GM23338 (cell line): Measurements from ENCODE around the gene CHN2. TPM values are rescaled to one million over a fixed set of nuclear protein-coding genes. Genes with fewer than 3 reads are reported as not detected.

Experiments used
- ATAC-seq: fragments of 200-7000 bp; cut with Tn5 transposase; 3 replicates; pipeline ENCODE4 v1.9.1; 2020
- DNase-seq: peaks from one replicate; pipeline ENCODE4 v3.0.0-alpha.2; 2015; ENCODE audit warnings: low spot score
- H2AFZ ChIP-seq: fragments of 200-600 bp; sonication (generic); 2 replicates; pipeline ENCODE4 v1.8.0; 2016; ENCODE audit warnings: antibody characterized with exemption, mild to moderate bottlenecking, moderate library complexity
- H3F3A ChIP-seq: fragments of 200-600 bp; sonication (generic); replicated peaks from 2 replicates; pipeline ENCODE4 v1.8.0; 2017; ENCODE audit warnings: antibody characterized with exemption, mixed run types, low read depth
- H3K27ac ChIP-seq: fragments of 200-600 bp; sonication (generic); 2 replicates; pipeline ENCODE4 v1.6.1; 2016; ENCODE audit warnings: low read depth
- H3K27me3 ChIP-seq: fragments of 200-600 bp; sonication (generic); 2 replicates; pipeline ENCODE4 v1.8.0; 2016; ENCODE audit warnings: mild to moderate bottlenecking, mixed run types, moderate library complexity; ENCODE audit not compliant: insufficient read depth
- H3K36me3 ChIP-seq: fragments of 200-600 bp; sonication (generic); 2 replicates; pipeline ENCODE4 v1.8.0; 2016; ENCODE audit warnings: mild to moderate bottlenecking; ENCODE audit not compliant: insufficient read depth
- H3K4me1 ChIP-seq: fragments of 200-600 bp; sonication (generic); 2 replicates; pipeline ENCODE4 v1.8.0; 2016; ENCODE audit warnings: mild to moderate bottlenecking, moderate library complexity; ENCODE audit not compliant: insufficient read depth
- H3K4me2 ChIP-seq: fragments of 200-600 bp; sonication (generic); 2 replicates; pipeline ENCODE4 v1.7.1; 2017; ENCODE audit warnings: mixed run types
- H3K4me3 ChIP-seq: fragments of 200-600 bp; sonication (generic); 2 replicates; pipeline ENCODE4 v1.6.1; 2016; ENCODE audit warnings: mixed run types
- H3K79me2 ChIP-seq: fragments of 200-600 bp; sonication (generic); replicated peaks from 2 replicates; pipeline ENCODE4 v1.8.0; 2017; ENCODE audit warnings: mild to moderate bottlenecking; ENCODE audit not compliant: insufficient read depth
- H3K9me2 ChIP-seq: fragments of 200-600 bp; sonication (generic); 2 replicates; pipeline ENCODE4 v1.8.0; 2017; ENCODE audit not compliant: insufficient read depth
- H4K20me1 ChIP-seq: fragments of 200-600 bp; sonication (generic); replicated peaks from 2 replicates; pipeline ENCODE4 v1.8.0; 2017; ENCODE audit warnings: mild to moderate bottlenecking; ENCODE audit not compliant: insufficient read depth
- H3K27ac Mint-ChIP-seq: 2 replicates; pipeline ENCODE4 v1.8.0; 2020; ENCODE audit warnings: inconsistent platforms, mild to moderate bottlenecking, moderate library complexity, mixed read lengths
- H3K27me3 Mint-ChIP-seq: 3 replicates; pipeline ENCODE4 v1.8.0; 2022; ENCODE audit warnings: low read depth, mild to moderate bottlenecking, moderate library complexity, mixed read lengths, inconsistent platforms; ENCODE audit not compliant: insufficient read depth, poor library complexity
- H3K36me3 Mint-ChIP-seq: 3 replicates; pipeline ENCODE4 v1.8.0; 2021; ENCODE audit warnings: low read depth, mild to moderate bottlenecking, inconsistent platforms, moderate library complexity, mixed read lengths
- H3K4me1 Mint-ChIP-seq: 3 replicates; pipeline ENCODE4 v1.8.0; 2020; ENCODE audit warnings: mild to moderate bottlenecking, inconsistent platforms, mixed read lengths
- H3K4me3 Mint-ChIP-seq: 3 replicates; pipeline ENCODE4 v1.8.0; 2021; ENCODE audit warnings: moderate library complexity, mild to moderate bottlenecking, inconsistent platforms, mixed read lengths
- H3K9me3 Mint-ChIP-seq: 3 replicates; pipeline ENCODE4 v1.8.0; 2020; ENCODE audit warnings: moderate library complexity, mild to moderate bottlenecking, inconsistent platforms, mixed read lengths
- CREB1 ChIP-seq: fragments of 250-450 bp; sonication (Bioruptor Pico); IDR thresholded peaks from 2 replicates; pipeline ENCODE4 v1.5.0; 2020; ENCODE audit warnings: low read depth, mild to moderate bottlenecking, moderate library complexity
- CTCF ChIP-seq, 2 experiments: fragments of 200-600 bp in 1 of 2; sonication (generic) in 1 of 2; conservative IDR thresholded peaks; 2 replicates each; pipeline versions ENCODE4 v1.5.1 to v1.6.1; 2016 to 2017; ENCODE audit warnings: antibody characterized with exemption in 2 of 2, low read depth in 2 of 2, mild to moderate bottlenecking in 2 of 2, moderate library complexity in 1 of 2
- ETS1 ChIP-seq: IDR thresholded peaks from 2 replicates; pipeline ENCODE4 v1.6.1; 2016; ENCODE audit warnings: antibody characterized with exemption
- EZH2 ChIP-seq: fragments of 200-600 bp; sonication (generic); IDR thresholded peaks from one replicate; pipeline ENCODE4 v1.8.0; 2017; ENCODE audit warnings: antibody characterized with exemption, mild to moderate bottlenecking, low read depth; ENCODE audit not compliant: unreplicated experiment
- EZH2phosphoT487 ChIP-seq: fragments of 200-600 bp; sonication (generic); IDR thresholded peaks from one replicate; pipeline ENCODE4 v1.8.1; 2018; ENCODE audit warnings: antibody characterized with exemption; ENCODE audit not compliant: unreplicated experiment
- JUNB ChIP-seq: IDR thresholded peaks from one replicate; pipeline ENCODE4 v1.6.1; 2016; ENCODE audit warnings: antibody characterized with exemption; ENCODE audit not compliant: unreplicated experiment
- NANOG ChIP-seq: IDR thresholded peaks from 2 replicates; pipeline ENCODE4 v1.6.1; 2016; ENCODE audit warnings: antibody characterized with exemption, borderline replicate concordance
- POLR2AphosphoS5 ChIP-seq: IDR thresholded peaks from 2 replicates; pipeline ENCODE4 v1.6.1; 2016; ENCODE audit warnings: antibody characterized with exemption, low read depth
- STAT1 ChIP-seq: IDR thresholded peaks from one replicate; pipeline ENCODE4 v1.6.1; 2016; ENCODE audit warnings: antibody characterized with exemption; ENCODE audit not compliant: unreplicated experiment
- ZNF114 ChIP-seq: fragments of 250-450 bp; sonication (Bioruptor Pico); IDR thresholded peaks from 2 replicates; pipeline ENCODE4 v1.5.0; 2020; ENCODE audit warnings: mild to moderate bottlenecking, moderate library complexity
- ZNF331 ChIP-seq: fragments of 250-450 bp; sonication (Bioruptor Pico); IDR thresholded peaks from 2 replicates; pipeline ENCODE4 v1.5.0; 2020; ENCODE audit warnings: low read depth, mild to moderate bottlenecking, moderate library complexity
- polyA plus RNA-seq: library from polyadenylated mRNA; unstranded; fragments of >200 nt; fragmentation: Nextera tagmentation; extraction: Ambion mirVana; gene quantifications from 2 replicates; pipeline ENCODE4 v1.2.1, GENCODE V29; 2016
- total RNA-seq: library from RNA; depleted of rRNA; stranded (reverse); fragments of >200 nt; shearing (Covaris generic); gene quantifications from 2 replicates; pipeline ENCODE4 v1.2.3, GENCODE V29; 2014
- TF ChIP-seq, protein P1 (sequence below): IDR thresholded peaks from one replicate; pipeline ENCODE4 v1.6.1; 2018; ENCODE audit warnings: antibody characterized with exemption; ENCODE audit not compliant: unreplicated experiment
- TF ChIP-seq, protein P2 (sequence below): fragments of 250-450 bp; sonication (Bioruptor Pico); IDR thresholded peaks from 2 replicates; pipeline ENCODE4 v1.5.0; 2020; ENCODE audit warnings: mild to moderate bottlenecking, moderate library complexity

CHN2 gene
- total and polyA plus RNA-seq, 2 experiments from 2014 or later, result 6.1 to 7.5 TPM

DNA sequence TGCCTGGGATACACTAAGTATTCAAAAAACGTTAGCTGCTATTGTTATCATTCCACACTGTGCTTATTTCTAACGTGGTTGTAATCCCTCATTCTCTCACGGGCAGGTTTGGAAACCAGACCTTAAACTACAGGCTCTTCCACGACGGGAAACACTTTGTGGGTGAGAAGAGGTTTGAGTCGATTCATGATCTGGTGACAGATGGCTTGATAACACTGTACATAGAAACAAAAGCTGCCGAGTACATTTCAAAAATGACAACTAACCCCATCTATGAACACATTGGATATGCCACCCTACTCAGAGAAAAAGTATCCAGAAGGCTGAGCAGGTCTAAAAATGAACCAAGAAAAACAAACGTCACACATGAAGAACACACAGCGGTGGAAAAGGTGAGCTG, 205.9 kb downstream of the CHN2 start:
- DNase-seq (no peak), ATAC-seq (no peak)
- H3K4me2 ChIP-seq, result no peak overlapping the region
- Mint-ChIP-seq H3K27ac (no peak overlapping the region), H3K4me3 (no peak overlapping the region), H3K27me3 (peaks cover 5% of the 10 kb centered on the region), H3K9me3 (no peaks in the 10 kb centered on the region), H3K36me3 (no peaks in the 10 kb centered on the region), H3K4me1 (peaks cover 2% of the 10 kb centered on the region; the same call in 1 of the 3 replicates)
- TF ChIP-seq JUNB (no peak), CTCF (conservative IDR thresholded peaks at IDR 0.05; ENCODE audit: low read depth in 2 of 2) (no peak), ETS1 (no peak), NANOG (no peak), CREB1 (CRISPR knock-in tag) (no peak), ZNF331 (CRISPR knock-in tag) (no peak), POLR2AphosphoS5 (no peak), EZH2 (no peak), EZH2phosphoT487 (no peak), STAT1 (no peak), ZNF114 (CRISPR knock-in tag) (no peak)
- TF ChIP-seq, protein P1, sequence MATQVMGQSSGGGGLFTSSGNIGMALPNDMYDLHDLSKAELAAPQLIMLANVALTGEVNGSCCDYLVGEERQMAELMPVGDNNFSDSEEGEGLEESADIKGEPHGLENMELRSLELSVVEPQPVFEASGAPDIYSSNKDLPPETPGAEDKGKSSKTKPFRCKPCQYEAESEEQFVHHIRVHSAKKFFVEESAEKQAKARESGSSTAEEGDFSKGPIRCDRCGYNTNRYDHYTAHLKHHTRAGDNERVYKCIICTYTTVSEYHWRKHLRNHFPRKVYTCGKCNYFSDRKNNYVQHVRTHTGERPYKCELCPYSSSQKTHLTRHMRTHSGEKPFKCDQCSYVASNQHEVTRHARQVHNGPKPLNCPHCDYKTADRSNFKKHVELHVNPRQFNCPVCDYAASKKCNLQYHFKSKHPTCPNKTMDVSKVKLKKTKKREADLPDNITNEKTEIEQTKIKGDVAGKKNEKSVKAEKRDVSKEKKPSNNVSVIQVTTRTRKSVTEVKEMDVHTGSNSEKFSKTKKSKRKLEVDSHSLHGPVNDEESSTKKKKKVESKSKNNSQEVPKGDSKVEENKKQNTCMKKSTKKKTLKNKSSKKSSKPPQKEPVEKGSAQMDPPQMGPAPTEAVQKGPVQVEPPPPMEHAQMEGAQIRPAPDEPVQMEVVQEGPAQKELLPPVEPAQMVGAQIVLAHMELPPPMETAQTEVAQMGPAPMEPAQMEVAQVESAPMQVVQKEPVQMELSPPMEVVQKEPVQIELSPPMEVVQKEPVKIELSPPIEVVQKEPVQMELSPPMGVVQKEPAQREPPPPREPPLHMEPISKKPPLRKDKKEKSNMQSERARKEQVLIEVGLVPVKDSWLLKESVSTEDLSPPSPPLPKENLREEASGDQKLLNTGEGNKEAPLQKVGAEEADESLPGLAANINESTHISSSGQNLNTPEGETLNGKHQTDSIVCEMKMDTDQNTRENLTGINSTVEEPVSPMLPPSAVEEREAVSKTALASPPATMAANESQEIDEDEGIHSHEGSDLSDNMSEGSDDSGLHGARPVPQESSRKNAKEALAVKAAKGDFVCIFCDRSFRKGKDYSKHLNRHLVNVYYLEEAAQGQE, result no peak
- TF ChIP-seq, protein P2, sequence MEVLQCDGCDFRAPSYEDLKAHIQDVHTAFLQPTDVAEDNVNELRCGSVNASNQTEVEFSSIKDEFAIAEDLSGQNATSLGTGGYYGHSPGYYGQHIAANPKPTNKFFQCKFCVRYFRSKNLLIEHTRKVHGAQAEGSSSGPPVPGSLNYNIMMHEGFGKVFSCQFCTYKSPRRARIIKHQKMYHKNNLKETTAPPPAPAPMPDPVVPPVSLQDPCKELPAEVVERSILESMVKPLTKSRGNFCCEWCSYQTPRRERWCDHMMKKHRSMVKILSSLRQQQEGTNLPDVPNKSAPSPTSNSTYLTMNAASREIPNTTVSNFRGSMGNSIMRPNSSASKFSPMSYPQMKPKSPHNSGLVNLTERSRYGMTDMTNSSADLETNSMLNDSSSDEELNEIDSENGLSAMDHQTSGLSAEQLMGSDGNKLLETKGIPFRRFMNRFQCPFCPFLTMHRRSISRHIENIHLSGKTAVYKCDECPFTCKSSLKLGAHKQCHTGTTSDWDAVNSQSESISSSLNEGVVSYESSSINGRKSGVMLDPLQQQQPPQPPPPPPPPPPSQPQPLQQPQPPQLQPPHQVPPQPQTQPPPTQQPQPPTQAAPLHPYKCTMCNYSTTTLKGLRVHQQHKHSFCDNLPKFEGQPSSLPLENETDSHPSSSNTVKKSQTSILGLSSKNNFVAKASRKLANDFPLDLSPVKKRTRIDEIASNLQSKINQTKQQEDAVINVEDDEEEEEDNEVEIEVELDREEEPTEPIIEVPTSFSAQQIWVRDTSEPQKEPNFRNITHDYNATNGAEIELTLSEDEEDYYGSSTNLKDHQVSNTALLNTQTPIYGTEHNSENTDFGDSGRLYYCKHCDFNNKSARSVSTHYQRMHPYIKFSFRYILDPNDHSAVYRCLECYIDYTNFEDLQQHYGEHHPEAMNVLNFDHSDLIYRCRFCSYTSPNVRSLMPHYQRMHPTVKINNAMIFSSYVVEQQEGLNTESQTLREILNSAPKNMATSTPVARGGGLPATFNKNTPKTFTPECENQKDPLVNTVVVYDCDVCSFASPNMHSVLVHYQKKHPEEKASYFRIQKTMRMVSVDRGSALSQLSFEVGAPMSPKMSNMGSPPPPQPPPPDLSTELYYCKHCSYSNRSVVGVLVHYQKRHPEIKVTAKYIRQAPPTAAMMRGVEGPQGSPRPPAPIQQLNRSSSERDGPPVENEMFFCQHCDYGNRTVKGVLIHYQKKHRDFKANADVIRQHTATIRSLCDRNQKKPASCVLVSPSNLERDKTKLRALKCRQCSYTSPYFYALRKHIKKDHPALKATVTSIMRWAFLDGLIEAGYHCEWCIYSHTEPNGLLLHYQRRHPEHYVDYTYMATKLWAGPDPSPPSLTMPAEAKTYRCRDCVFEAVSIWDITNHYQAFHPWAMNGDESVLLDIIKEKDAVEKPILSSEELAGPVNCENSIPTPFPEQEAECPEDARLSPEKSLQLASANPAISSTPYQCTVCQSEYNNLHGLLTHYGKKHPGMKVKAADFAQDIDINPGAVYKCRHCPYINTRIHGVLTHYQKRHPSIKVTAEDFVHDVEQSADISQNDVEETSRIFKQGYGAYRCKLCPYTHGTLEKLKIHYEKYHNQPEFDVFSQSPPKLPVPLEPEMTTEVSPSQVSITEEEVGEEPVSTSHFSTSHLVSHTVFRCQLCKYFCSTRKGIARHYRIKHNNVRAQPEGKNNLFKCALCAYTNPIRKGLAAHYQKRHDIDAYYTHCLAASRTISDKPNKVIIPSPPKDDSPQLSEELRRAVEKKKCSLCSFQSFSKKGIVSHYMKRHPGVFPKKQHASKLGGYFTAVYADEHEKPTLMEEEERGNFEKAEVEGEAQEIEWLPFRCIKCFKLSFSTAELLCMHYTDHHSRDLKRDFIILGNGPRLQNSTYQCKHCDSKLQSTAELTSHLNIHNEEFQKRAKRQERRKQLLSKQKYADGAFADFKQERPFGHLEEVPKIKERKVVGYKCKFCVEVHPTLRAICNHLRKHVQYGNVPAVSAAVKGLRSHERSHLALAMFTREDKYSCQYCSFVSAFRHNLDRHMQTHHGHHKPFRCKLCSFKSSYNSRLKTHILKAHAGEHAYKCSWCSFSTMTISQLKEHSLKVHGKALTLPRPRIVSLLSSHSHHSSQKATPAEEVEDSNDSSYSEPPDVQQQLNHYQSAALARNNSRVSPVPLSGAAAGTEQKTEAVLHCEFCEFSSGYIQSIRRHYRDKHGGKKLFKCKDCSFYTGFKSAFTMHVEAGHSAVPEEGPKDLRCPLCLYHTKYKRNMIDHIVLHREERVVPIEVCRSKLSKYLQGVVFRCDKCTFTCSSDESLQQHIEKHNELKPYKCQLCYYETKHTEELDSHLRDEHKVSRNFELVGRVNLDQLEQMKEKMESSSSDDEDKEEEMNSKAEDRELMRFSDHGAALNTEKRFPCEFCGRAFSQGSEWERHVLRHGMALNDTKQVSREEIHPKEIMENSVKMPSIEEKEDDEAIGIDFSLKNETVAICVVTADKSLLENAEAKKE, result no peak
- H3K79me2 ChIP-seq, result no peaks in the 10 kb centered on the region
- H3K27me3 ChIP-seq, result no peaks in the 10 kb centered on the region
- H2AFZ ChIP-seq, result no peak overlapping the region
- H3K9me2 ChIP-seq, result no peaks in the 10 kb centered on the region
- no peak overlapping the region for H3K27ac ChIP-seq
- no peaks in the 10 kb centered on the region for H3K36me3 ChIP-seq
- no peak overlapping the region for H3K4me3 ChIP-seq
- no peaks in the 10 kb centered on the region for H4K20me1 ChIP-seq
- no peaks in the 10 kb centered on the region for H3F3A ChIP-seq
- no peaks in the 10 kb centered on the region for H3K4me1 ChIP-seq
